Fibroblast of the aortic adventitia (primary cell): Measurements from ENCODE around the gene BCAR3. TPM values are rescaled to one million over a fixed set of nuclear protein-coding genes. Genes with fewer than 3 reads are reported as not detected.
"Not testable (repeated sequence)": the region's sequence is repeated elsewhere in the genome, so short reads cannot be mapped to it uniquely, and the experiment has no call there.

Experiments used
- DNase-seq: peaks from one replicate; pipeline ENCODE4 v3.0.0-alpha.2; 2010; ENCODE audit warnings: low read depth
- H3K4me3 ChIP-seq: 2 replicates; pipeline ENCODE4 v1.5.1; 2011; ENCODE audit warnings: low read depth, mild to moderate bottlenecking, control low read depth, low read length, moderate library complexity
- CTCF ChIP-seq: IDR thresholded peaks from 2 replicates; pipeline ENCODE4 v1.5.1; 2011; ENCODE audit warnings: mild to moderate bottlenecking, low read length, control low read depth, inconsistent platforms; ENCODE audit not compliant: insufficient read depth
- total RNA-seq: library from RNA; depleted of rRNA; stranded (reverse); fragments of >200 nt; gene quantifications from 2 replicates; pipeline ENCODE4 v1.2.3, GENCODE V29; 2012; ENCODE audit warnings: low replicate concordance

The BCAR3 gene
- total RNA-seq, 1 donor, result 34.4 TPM

- TF ChIP-seq CTCF, result no peak
Observed at GRCh38 chr1:93667642-93668041, 14.0 kb downstream of the BCAR3 start.

GRCh38 chr1:93666613-93667384 is 14.8 kb downstream of the BCAR3 start:
- H3K4me3 ChIP-seq, result no peak overlapping the region
- DNase-seq, result no peak
- no peak for TF ChIP-seq CTCF

More at GRCh38 chr1:93667642-93668041, 14.0 kb downstream of the BCAR3 start:
- H3K4me3 ChIP-seq, result no peak overlapping the region
- DNase-seq, result no peak

GRCh38 chr1:93665015-93665414 is 16.6 kb downstream of the BCAR3 start:
- no peak for DNase-seq
- peak overlapping the region; percentile 29 for H3K4me3 ChIP-seq
- TF ChIP-seq CTCF, result no peak

- H3K4me3 ChIP-seq, result no peak overlapping the region
Observed at GRCh38 chr1:93663208-93663614, 18.4 kb downstream of the BCAR3 start.

GRCh38 chr1:93662481-93663207 is 19.0 kb downstream of the BCAR3 start:
- TF ChIP-seq CTCF, result no peak
- H3K4me3 ChIP-seq, result no peak overlapping the region
- peak; percentile 68 for DNase-seq

More at GRCh38 chr1:93663208-93663614, 18.4 kb downstream of the BCAR3 start:
- DNase-seq, result no peak
- no peak for TF ChIP-seq CTCF

- peak; percentile 93 for DNase-seq
- TF ChIP-seq CTCF, result no peak
- no peak overlapping the region for H3K4me3 ChIP-seq
Observed at GRCh38 chr1:93661829-93662474, 19.7 kb downstream of the BCAR3 start.

- DNase-seq, H3K4me3 ChIP-seq: not testable (repeated sequence)
Observed at GRCh38 chr1:93661341-93661740, 20.3 kb downstream of the BCAR3 start.
